ENCODE data around the gene TRIM66.

TRIM66 gene

DNA sequence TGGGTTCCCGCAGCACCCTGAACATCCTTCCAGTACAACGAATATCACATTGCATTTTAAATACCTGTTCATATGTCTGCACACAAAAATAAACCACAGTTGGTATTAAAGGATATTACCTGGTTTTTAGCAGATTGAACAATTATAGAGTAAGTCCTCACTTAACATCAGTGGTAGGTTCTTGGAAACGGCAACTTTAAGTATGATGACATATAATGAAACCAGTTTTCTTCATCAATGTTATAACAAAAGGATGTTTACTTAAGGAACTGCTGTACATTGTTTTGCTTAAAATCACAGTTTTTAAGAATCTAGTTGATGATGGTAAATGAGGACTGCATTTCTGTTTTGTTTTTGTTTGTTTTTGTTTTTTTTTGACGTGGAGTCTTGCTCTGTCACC, 28.0 kb downstream of the TRIM66 start:
- DNase-seq (ENCODE audit: low read depth), result no peak

DNA sequence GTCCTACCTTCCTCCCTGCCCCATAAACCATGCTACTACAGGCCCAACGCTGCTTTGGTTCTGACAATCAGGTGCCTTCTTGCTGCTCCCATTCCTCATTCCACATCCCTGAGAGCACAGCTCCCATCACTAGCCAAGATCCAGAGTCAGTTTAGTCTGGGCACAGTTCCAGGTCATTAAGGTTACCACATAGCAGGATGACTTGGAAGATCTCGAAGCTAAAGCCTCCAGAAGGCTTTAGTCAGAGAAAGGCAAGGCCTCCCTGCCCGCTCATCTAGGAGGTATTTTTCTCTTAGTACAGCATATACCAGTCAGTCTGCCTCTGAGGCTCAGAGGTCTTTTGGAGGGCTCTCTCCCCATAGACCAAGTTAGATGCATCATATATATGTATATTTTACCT, 30.3 kb downstream of the TRIM66 start:
- DNase-seq (ENCODE audit: low read depth), result peak; percentile 99

DNA sequence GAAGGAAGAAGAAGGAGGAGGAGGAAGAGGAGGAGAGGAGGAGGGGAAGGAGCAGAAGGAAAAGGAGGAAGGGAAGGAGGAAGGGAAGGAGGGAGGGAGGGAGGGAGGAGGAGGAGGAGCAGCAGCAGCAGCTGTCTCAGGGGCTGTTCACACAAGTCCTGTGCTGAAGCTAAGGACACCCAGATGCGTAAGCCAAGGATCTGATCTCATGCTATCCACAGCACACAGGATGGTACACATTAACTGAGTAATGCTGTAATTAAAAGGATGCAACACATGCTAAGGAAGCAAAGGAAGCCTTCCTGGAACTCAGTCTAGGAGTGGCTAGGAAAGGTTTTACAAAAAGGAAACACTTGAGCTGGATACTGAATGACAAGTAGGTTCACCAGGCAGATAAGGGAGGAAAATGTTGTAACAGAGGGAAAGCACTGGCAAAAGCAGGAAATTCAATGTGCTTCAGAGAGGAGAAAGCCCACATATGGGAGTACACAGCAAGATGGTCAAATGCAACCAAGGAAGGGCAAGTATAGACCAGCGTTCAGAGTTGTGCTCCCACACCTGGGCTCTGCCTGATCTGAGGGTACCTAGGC, 32.0 kb downstream of the TRIM66 start:
- DNase-seq (ENCODE audit: low read depth), result peak; percentile 72

DNA sequence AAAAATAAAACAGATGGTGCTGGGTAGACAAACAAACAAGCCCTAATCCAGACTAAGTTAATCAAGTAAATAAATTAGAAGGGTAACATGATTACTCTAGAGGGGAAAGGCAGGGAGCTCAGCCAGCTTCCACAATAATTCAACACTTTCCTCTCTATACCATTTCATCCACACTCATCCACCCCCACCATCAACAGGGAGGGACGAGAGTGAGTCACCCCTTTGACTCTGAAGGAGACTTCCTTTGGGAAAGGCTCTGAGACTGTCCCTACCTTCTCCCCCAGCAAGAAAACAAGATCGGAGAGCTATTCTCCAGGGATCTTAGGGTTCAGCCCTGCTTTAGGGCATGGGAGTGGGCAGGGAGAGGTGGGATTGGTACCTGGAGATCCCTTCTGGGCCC, 33.1 kb downstream of the TRIM66 start:
- peak; percentile 76 for DNase-seq (ENCODE audit: low read depth)

DNA sequence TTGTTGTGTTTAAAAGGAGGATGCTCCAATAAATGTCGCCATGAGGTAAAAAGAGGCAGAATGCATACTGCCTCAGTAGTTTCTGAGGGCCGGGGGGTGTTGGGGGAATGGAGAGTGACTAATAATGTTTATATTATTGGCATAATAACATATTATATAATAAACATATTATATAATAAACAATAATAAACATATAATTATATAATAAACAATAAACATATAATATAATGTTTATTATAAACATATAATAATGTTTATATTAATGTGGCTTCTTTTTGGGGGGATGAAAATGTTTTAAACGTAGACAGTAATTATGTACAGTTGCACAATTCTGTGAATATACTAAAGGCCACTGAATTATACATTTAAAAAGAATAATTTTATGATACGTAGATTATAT, 35.6 kb downstream of the TRIM66 start:
- no peak for DNase-seq (ENCODE audit: low read depth)

DNA sequence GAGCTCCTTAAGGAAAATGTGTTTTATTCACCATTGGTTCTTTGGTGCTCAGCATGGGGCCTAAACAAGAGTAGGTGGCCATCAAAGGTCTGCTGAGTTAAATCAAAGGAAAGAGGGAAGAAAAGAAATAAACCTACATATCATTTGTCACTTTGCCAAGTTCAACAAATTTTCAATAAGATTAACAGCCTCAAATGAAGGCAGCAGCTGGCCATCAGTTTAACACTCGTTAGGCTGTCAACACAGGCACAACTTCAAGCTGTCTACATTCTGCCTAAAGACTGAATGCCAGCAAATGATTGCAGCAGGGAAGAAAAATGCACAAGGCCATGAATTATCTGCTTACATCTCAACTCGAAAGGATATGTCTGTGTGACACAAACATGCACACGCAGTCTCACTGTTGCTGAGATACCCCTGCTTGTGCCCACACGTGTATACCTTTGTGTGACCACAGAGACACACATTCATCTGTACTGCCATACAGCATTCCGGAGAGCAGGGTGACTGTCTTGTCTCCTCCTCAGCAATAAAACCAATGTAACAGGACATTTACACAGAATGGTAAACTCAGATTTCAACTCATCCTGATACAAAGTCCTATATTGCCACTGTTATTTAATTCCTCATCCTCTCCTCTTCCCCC, 40.1 kb downstream of the TRIM66 start:
- no peak for DNase-seq (ENCODE audit: low read depth)

DNA sequence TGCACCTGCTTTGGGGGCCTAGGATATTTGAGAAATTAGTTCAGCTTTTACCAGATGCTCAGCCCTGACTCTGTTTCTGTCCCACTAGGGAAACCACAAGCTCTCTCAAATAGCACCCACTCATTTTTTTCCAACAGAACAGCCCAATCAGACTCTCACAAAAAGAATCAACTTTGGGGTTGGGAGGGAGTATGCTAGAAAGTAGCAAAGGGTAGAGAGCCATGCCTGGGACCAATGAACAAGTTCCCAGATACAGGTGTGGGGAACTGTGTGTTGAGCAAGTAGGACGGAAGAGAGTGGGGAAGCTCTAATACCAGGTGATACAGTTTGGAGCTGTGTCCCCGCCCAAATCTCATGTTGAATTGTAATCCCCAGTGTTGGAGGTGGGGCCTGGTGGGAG, 41.1 kb downstream of the TRIM66 start:
- DNase-seq (ENCODE audit: low read depth), result no peak

DNA sequence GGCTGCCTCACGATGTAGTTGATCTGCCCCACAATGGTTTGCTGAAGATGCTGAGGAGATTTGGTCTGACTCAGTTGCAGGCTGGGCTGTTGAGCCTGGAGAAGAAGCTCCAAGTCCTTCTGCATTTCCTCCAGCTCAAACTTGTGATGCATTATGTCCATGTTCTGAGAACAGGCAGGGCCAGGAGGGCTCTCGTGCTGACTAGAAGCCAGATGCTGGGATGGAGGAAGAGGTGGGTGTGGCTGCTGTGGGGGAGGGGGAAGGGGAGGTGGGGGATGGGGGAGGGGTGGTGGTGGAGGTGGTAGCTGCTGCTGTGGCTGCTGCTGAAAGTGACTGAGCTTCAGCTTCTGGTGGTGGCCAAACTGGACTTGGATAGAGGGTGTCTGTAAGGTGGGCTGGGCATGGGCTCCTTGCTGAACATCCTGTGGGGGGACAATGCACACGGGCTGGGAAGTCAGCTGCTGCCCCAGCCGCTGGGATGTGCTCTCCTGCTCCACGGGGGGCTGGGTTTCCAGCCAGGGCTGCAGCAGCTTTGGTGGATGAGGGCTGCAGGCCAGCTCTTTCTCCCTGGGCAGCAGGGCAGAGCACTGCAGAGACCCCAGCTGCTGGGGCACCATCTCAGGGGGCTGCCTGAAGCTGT, 42.1 kb downstream of the TRIM66 start:
- no peak for DNase-seq (ENCODE audit: low read depth)

DNA sequence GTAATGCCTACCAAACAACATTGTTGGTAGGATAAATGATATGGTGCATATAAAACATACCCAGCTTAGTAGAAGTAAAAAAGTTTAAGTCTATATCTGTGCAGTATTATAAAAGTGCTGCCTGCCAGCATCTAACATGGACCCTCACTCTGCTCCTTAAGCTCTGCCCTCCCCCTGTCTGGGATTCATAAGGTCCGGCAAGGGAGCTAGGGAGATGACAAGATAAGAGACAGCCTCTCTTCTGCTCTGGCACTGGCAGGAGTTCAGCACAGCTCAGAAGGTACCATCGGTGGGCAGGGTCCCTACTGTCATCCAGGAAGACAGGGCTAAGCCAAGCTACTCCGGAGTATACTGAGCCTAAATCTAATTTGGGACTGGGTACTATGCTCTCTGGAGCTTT, 42.8 kb downstream of the TRIM66 start:
- no peak for DNase-seq (ENCODE audit: low read depth)

DNA sequence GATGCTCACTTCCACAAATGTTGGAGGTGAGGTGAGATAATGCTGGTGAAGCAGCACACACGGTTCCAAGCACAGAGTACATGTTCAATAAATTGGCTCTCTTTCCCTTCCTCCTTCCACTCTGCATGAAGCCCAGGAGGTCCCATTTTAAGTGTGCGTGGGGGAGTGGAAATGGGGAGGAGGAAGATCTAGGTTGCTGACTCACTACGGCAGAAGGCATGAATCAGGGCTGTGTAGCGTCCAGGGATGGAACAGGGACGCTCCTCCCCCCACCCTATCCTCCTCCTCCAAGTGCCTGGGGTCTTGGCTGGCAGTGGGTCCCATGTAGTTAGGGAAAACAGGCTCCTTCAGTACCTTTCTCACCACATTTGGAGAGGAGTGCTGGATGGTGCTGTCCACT, 44.2 kb downstream of the TRIM66 start:
- DNase-seq (ENCODE audit: low read depth), result peak; percentile 64

DNA sequence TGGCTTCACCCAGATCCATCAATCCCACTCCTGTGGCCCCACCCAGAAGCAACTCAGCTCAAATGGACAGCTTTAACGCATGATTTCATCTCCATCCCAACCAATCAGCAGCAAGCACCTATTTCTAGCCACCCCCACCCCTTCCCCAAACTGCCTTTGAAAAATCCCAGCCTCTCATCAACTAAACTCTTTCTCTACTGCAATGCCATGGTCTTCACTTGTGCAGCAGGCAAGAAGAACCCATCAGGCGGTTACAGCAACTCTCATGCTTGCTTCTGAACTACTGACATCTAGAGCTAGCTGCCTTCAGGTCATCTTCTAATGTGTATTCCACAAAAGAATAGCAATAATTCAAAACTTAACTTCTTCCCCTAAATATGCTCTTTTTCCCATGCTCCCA, 46.3 kb downstream of the TRIM66 start:
- no peak for DNase-seq (ENCODE audit: low read depth)

DNA sequence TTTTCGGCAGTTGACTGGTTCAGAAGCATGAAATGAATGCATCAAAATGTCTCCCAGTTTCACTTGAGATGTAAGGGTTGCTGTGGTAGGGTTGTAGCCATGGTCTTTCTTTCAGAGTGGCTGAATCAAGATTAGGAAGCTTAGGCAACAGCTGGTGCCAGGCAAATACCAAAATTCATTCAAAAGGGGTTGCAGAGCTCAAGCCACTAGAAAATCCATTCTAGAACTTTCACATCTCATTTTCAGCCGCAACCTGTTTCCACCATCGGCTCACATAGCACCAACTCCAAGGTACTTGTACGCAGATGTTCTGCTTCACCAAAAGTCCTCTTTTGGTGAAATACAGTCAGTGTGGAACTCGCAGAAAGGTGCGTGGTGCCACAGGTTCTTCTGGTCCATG, 48.0 kb downstream of the TRIM66 start:
- DNase-seq (ENCODE audit: low read depth), result no peak

DNA sequence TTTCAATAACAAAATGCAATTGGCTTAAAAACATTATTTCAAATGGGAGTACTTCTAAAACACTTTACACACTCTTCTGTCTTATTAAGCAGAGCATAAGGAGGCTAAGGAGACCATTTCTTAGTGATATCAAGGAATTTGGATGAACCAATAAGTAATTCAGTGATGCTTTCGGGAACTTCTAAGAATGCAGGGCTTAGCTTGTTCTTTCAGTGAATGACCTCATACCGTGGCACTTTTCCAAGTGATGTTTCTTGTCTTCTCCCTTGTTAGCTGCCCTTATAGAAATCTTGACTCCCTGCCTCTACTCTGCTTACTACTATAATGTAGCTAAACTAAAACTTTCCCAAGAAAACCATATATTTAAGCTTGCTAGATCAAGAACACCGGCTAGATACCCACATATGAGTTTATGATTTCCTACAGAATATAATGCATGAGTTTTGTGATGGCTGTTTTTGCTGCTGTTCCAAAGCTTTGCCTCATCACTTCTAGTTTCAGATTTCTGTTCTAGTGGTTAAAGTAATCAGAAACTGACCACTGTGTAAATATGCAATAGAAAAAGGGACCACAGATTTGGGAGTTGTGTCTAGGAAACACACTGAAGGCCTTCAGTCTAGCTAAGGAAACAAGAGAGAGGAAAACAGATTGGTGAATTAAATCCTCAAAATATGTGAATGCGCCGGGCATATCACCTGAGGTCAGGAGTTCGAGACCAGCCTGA, 50.9 kb downstream of the TRIM66 start:
- peak; percentile 86 for DNase-seq (ENCODE audit: low read depth)

DNA sequence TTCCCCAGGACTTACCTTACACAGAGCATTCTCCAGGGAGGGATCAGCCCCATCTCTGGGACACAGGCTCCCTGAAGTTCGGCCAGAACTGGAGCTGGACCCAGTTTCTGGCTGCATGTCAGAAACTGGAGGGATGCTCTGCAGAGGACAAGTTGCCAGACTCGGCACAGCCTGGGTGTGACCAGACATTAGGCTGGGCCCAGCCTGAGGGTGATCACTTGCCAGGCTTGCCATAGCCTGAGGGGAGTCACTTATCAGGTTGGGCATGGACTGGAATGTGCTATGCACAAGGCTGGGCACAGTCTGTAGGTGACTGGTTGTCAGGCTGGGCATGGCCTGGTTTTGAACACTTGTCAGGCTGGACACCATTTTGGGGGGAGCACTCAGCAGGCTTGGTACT, 57.8 kb downstream of the TRIM66 start:
- DNase-seq (ENCODE audit: low read depth), result no peak

DNA sequence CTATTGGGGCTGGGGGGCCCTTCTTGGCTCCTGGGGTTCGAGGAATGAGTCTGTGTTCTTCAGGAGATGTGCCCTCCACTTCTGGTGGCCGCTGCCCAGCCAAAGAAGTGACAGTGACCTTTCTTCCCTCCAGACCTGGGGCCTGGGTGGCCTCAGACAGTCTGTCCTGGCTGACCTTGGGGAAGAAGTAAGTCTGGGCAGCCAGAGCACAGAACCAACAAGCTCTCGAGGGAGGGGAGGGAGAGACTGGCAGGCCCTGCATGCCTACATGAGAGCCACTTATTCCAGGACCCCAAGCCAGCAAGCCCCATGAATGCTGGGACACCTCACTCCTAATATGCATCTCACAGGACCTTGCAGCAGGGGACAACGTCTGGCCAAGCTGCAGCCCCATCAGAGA, 61.3 kb downstream of the TRIM66 start:
- DNase-seq (ENCODE audit: low read depth), result no peak

DNA sequence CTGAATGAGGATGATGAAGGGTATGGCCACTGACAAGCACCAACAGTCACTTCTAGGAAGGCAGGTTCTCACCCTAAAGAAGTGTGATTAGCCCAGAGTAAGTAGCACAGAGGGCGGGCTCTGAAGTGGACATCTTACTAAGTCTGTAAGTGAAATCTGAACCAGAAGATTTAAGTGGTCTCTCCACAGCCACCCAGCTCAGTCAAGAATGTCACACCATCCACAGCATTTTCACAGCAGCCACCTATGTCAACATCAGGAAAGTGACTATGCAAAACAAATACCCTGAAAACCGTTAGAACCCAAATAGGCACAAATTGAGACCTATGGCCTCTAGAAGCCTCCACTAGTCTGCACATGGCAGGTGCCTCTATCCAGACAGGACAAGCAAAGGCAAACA, 65.4 kb downstream of the TRIM66 start:
- DNase-seq (ENCODE audit: low read depth), result no peak

DNA sequence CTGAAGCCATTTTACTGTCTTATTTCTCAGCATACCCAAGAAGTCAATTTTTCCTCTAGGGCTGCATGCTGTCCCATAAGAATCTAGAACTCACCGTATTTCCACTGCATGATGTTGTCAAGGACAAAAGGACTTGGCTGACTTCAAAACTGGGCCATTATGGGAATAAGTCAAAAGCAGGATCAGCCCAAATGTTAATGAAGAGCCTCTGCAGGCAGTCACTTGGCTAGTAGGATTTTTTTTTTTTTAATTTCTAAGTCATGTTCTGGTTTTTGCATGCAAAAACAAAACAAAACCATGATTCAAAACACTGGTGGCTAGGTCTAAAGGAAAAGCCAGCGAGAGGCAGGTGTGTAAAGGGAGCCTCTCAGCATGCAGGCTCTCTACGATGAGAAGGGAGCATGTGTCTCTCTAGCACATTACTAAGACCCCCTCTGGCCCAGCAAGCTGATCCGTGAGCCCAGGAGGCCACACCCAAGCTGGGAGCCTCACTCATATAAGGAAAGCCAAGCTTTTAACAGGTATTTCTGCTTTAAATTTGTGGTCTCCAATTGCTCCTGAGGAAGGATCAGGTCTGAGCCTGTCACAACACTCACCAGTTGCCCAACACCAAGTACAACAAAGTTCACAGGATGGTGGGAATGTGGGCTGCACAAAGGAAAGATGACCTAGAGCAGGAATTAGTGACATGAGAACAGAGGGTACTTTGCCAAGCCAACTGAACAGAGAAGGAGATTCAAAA, 67.0 kb downstream of the TRIM66 start:
- no peak for DNase-seq (ENCODE audit: low read depth)

DNA sequence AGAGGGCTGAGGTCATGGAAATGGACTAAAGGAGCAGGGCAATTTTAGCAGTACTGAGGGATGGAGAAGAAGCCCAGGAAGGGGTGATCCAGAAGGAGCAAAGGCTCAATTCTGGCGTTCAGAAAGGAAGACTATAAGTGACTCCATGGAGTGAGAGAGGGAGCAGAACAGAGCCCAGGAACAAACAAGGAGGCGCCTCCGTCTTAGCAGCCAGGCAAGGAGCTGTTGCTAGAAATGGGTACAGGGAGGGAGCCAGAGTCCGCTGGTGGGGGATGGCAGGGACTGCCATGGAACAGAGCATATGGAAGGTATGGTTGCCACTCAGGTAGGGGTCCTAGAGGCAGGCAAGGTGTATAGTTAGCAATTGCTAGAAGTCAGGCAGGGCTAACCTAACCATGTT, 68.0 kb downstream of the TRIM66 start:
- no peak for DNase-seq (ENCODE audit: low read depth)

DNA sequence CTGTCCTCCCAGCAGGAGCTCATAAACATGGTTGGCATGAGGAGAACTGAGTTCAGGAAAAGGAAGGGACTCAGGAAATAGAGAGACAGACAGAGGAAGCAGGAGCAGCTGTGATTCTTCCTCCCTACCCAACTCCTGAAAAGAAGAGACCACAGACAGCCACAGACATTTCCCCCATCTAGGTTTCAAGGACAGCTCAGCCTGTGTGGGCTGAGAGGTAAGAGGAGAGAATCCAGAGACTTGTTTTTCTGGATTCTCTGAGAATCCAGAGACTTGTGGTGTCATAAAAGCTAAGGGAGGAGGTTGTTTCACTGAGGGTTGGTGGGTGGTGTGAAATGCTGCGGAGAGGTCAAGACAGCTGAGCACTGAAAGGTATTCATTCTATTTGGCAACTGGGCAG, 69.4 kb downstream of the TRIM66 start:
- DNase-seq (ENCODE audit: low read depth), result no peak

DNA sequence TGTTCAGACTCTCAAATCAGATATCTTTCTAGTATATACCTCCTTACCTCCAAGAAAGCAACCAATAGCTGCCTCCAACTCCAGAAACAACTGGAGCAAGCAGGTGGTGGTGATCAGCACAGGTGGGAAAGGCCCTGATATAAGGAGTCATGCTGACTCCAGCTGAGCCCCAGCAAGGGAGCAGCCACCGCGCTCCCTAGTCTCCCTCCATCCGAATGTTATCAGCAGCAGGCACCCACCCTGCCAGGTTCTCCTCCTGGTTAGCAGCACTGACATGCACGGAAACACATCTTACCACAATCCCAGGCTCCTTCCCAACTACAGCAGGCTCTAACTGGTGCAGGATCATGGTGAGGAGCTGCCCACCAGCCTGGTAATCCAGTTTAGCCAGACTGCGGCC, 69.9 kb downstream of the TRIM66 start:
- no peak for DNase-seq (ENCODE audit: low read depth)

DNA sequence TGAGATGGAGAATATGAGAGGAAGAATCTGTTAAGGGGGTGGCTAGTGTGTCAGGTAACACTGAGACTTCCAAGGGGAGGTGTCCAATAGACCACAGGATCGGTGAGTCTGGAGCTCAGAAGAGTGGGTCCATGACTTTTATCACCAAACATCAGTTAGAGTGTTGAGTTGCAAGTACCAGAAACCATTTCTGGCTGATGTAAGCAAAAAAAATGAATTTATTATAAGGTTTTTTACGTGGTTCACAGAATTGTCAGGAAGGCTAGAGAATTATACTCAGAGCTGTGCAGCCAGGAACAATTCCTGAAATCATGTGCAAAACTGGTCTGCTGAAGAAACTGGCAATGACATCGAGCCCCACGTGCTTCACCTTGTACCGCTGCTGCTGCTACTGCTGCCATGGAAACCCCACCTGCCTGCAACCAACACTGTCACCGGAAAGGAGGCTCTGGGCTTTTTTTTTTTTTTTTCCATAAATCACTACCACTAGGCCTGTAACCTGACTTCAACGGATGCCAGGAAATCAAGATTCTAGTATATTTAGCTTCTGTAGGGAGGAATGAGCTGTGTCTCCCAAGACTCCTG, 71.8 kb downstream of the TRIM66 start:
- DNase-seq (ENCODE audit: low read depth), result no peak

DNA sequence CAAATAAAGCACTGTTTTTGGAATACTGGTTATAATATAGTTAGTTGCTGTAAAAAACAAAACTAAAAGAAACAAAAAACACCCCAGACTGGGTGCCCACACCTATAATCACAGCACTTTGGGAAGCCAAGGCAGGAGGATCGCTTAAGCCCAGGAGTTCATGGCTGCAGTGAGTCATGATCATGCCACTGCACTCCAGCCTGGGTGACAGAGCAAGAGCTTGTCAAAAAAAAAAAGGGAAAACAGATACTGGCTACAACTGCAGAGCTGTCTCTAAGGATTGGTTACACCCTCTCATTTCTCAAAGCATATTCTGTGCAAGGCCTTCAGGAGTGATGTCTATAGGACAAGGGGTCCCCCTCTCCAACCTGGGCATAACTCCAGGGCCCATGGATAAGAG, 73.8 kb downstream of the TRIM66 start:
- DNase-seq (ENCODE audit: low read depth), result peak; percentile 60

All from EH (cell line).